Stimulated activated CD8-positive, alpha-beta memory T cell treated with anti-CD3 and anti-CD28 coated beads, Interleukin-12 subunit alpha, Interleukin-12 subunit beta, amount 100 ng/mL, for 24 hours (primary cell): Measurements from ENCODE around the gene MRGPRE.
"Not testable (repeated sequence)": the region's sequence is repeated elsewhere in the genome, so short reads cannot be mapped to it uniquely, and the experiment has no call there.

Experiments
- DNase-seq: peaks from one replicate; pipeline ENCODE4 v3.0.0-alpha.2; 2020; ENCODE audit errors: extremely low read depth

The MRGPRE gene

GRCh38 chr11:3231851-3232744 is at the start of gene MRGPRE:
MRGPRE (minus strand) TSS chr11:3232417; CDS start chr11:3228799, 3,618 bp downstream.
- DNase-seq: no peak

GRCh38 chr11:3281146-3281545 is 48.9 kb upstream of the MRGPRE start:
- not testable (repeated sequence) for DNase-seq

GRCh38 chr11:3280662-3281061 is 48.4 kb upstream of the MRGPRE start:
- DNase-seq: not testable (repeated sequence)

- DNase-seq: not testable (repeated sequence)
Observed at GRCh38 chr11:3278922-3279321, 46.7 kb upstream of the MRGPRE start.

- DNase-seq: not testable (repeated sequence)
Observed at GRCh38 chr11:3273629-3274028, 41.4 kb upstream of the MRGPRE start.

GRCh38 chr11:3262548-3262947 is 30.3 kb upstream of the MRGPRE start:
- DNase-seq: not testable (repeated sequence)

GRCh38 chr11:3261831-3262230 is 29.6 kb upstream of the MRGPRE start:
- DNase-seq: not testable (repeated sequence)

GRCh38 chr11:3257509-3257908 is 25.3 kb upstream of the MRGPRE start:
- DNase-seq: not testable (repeated sequence)

- not testable (repeated sequence) for DNase-seq
Observed at GRCh38 chr11:3255241-3255640, 23.0 kb upstream of the MRGPRE start.

- DNase-seq: not testable (repeated sequence)
Observed at GRCh38 chr11:3254773-3255172, 22.6 kb upstream of the MRGPRE start.

GRCh38 chr11:3245071-3245470 is 12.9 kb upstream of the MRGPRE start:
- no peak for DNase-seq

GRCh38 chr11:3243880-3244279 is 11.7 kb upstream of the MRGPRE start:
- no peak for DNase-seq

- DNase-seq: no peak
Observed at GRCh38 chr11:3237119-3237518, 4.9 kb upstream of the MRGPRE start.

- no peak for DNase-seq
Observed at GRCh38 chr11:3234846-3235245, 2.6 kb upstream of the MRGPRE start.

- DNase-seq: no peak
Observed at GRCh38 chr11:3232956-3233355, 739 bp upstream of the MRGPRE start.

GRCh38 chr11:3231550-3231850 is 717 bp downstream of the MRGPRE start:
- DNase-seq: no peak

GRCh38 chr11:3230636-3231549 is 1.3 kb downstream of the MRGPRE start:
- no peak for DNase-seq

GRCh38 chr11:3229673-3230630 is 2.3 kb downstream of the MRGPRE start:
- DNase-seq: no peak

- no peak for DNase-seq
Observed at GRCh38 chr11:3228445-3228829, 3.8 kb downstream of the MRGPRE start.

GRCh38 chr11:3227568-3228444 is 4.4 kb downstream of the MRGPRE start:
- no peak for DNase-seq
